HL-60 (cell line): ENCODE results near the gene CLDN14.

Experiments
- DNase-seq, 2 experiments: peaks; one replicate each; pipeline ENCODE4 v3.0.0-alpha.2; 2010 to 2020; ENCODE audit warnings: low read depth in 1 of 2, low spot score in 1 of 2
- H3K27ac ChIP-seq: fragments of 250-450 bp; sonication (Bioruptor Pico); replicated peaks from 2 replicates; pipeline ENCODE4 v1.5.1; 2020; ENCODE audit warnings: mild to moderate bottlenecking, moderate library complexity
- H3K27me3 ChIP-seq: fragments of 250-450 bp; sonication (Bioruptor Pico); 2 replicates; pipeline ENCODE4 v1.5.1; 2021; ENCODE audit warnings: mild to moderate bottlenecking, moderate library complexity; ENCODE audit not compliant: insufficient read depth, poor library complexity, severe bottlenecking
- H3K4me3 ChIP-seq: replicated peaks from 2 replicates; pipeline ENCODE4 v1.5.1; 2011; ENCODE audit warnings: mild to moderate bottlenecking, control low read depth, low read length; ENCODE audit not compliant: insufficient read depth
- GABPA ChIP-seq: IDR thresholded peaks from 2 replicates; pipeline ENCODE4 v1.6.1; 2012; ENCODE audit warnings: low read depth
- POLR2AphosphoS5 ChIP-seq: IDR thresholded peaks from 2 replicates; pipeline ENCODE4 v1.6.1; 2012; ENCODE audit warnings: low read depth
- SPI1 ChIP-seq: IDR thresholded peaks from 2 replicates; pipeline ENCODE4 v1.6.1; 2012; ENCODE audit warnings: low read depth, mild to moderate bottlenecking, borderline replicate concordance
- TF ChIP-seq, protein P1 (sequence below): IDR thresholded peaks from one replicate; pipeline ENCODE4 v1.5.1; 2011; ENCODE audit warnings: low read length, control low read depth, inconsistent platforms; ENCODE audit not compliant: insufficient read depth
- TF ChIP-seq, protein P2 (sequence below): IDR thresholded peaks from 2 replicates; pipeline ENCODE4 v1.6.1; 2012; ENCODE audit warnings: low read depth; ENCODE audit not compliant: insufficient replicate concordance

The CLDN14 gene

DNA sequence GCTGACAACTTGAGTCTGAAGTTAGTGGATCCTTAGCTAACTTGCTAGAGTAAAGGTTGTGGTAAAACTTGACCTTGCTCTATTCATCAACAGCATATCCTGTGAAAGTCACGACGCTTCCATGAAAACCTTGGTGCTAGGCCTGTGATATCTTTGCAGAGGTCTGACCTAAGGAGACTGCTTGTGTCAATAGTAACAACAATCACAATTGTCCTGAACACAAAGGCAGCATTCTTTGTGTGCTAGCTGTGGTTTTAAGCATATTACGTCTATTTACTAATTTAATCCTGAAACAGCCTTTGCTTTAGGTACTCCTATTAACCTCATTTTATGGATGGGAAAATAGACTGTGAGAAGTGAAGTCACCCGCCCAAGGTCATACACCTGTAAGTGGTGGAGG lies 2.8 kb upstream of the CLDN14 start:
- TF ChIP-seq, protein P1, sequence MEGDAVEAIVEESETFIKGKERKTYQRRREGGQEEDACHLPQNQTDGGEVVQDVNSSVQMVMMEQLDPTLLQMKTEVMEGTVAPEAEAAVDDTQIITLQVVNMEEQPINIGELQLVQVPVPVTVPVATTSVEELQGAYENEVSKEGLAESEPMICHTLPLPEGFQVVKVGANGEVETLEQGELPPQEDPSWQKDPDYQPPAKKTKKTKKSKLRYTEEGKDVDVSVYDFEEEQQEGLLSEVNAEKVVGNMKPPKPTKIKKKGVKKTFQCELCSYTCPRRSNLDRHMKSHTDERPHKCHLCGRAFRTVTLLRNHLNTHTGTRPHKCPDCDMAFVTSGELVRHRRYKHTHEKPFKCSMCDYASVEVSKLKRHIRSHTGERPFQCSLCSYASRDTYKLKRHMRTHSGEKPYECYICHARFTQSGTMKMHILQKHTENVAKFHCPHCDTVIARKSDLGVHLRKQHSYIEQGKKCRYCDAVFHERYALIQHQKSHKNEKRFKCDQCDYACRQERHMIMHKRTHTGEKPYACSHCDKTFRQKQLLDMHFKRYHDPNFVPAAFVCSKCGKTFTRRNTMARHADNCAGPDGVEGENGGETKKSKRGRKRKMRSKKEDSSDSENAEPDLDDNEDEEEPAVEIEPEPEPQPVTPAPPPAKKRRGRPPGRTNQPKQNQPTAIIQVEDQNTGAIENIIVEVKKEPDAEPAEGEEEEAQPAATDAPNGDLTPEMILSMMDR, result no peak
- TF ChIP-seq GABPA (no peak), POLR2AphosphoS5 (no peak), SPI1 (no peak)
- TF ChIP-seq, protein P2, sequence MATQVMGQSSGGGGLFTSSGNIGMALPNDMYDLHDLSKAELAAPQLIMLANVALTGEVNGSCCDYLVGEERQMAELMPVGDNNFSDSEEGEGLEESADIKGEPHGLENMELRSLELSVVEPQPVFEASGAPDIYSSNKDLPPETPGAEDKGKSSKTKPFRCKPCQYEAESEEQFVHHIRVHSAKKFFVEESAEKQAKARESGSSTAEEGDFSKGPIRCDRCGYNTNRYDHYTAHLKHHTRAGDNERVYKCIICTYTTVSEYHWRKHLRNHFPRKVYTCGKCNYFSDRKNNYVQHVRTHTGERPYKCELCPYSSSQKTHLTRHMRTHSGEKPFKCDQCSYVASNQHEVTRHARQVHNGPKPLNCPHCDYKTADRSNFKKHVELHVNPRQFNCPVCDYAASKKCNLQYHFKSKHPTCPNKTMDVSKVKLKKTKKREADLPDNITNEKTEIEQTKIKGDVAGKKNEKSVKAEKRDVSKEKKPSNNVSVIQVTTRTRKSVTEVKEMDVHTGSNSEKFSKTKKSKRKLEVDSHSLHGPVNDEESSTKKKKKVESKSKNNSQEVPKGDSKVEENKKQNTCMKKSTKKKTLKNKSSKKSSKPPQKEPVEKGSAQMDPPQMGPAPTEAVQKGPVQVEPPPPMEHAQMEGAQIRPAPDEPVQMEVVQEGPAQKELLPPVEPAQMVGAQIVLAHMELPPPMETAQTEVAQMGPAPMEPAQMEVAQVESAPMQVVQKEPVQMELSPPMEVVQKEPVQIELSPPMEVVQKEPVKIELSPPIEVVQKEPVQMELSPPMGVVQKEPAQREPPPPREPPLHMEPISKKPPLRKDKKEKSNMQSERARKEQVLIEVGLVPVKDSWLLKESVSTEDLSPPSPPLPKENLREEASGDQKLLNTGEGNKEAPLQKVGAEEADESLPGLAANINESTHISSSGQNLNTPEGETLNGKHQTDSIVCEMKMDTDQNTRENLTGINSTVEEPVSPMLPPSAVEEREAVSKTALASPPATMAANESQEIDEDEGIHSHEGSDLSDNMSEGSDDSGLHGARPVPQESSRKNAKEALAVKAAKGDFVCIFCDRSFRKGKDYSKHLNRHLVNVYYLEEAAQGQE, result no peak
- Histone ChIP-seq H3K27ac (no peak overlapping the region), H3K4me3 (no peak overlapping the region), H3K27me3 (no peaks in the 10 kb centered on the region)
- no peak for DNase-seq

DNA sequence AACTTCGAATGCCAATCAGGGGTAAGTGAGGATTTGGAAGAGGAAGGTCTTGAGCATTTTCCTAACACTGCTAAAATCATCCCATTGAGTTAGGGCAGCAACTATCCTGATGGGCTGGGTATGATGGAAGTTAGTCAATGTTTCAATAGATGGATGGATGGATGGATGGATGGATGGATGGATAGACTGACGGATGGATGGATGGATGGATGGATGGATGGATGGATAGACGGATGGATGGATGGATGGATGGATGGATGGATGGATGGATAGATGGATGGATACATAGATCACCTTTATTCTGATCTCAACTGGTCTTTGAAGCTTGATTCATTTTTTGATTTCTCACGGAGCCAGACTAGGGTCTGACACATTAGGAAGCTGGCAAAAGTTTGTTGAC lies 2.3 kb upstream of the CLDN14 start:
- Histone ChIP-seq H3K27me3 (no peaks in the 10 kb centered on the region), H3K27ac (no peak overlapping the region), H3K4me3 (no peak overlapping the region)
- DNase-seq, result no peak
- TF ChIP-seq GABPA (no peak), SPI1 (no peak), POLR2AphosphoS5 (no peak)
- TF ChIP-seq, protein P1, result no peak
- TF ChIP-seq, protein P2, result no peak

DNA sequence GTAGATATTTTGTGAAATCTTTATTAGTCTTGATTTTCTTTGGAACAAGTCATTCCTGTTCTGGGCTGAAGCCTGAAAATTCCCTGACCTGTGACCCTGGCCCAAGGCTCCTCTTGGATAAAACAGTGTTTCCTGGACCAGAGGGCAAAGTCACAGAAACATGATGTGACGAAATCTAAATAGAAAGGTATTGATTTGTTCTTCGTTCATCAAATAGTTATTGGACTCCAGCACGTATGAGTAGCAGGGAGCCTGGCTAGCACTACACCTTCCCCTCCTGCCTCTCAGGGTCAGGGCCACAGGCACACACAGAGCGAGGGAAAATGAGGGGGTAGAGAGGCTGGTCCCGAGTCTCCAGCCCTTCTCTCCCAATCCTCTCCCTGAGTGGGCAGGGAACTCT lies 1.7 kb upstream of the CLDN14 start:
- Histone ChIP-seq H3K4me3 (no peak overlapping the region), H3K27me3 (no peaks in the 10 kb centered on the region), H3K27ac (no peak overlapping the region)
- DNase-seq, result no peak
- TF ChIP-seq SPI1 (no peak), GABPA (no peak)
- TF ChIP-seq, protein P2, result no peak

DNA sequence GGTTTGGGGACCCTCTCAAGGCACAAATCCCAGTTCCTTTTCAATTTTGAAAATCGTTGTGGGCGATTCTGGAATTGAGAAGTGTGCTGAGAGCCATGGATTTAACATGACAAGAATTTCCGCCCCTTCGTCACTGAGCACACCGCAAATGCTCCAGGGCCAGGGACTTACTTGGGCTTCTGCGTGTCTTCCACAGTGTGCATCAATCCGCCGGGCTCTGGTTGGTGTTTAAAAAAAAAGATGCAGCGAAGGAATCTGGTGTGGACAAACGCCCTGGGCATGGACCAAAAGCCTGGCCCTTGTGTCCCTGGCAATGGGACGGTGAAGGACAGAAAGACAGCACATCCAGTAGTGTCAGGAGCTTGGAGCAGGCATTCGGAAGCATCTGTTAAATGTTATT lies 696 bp upstream of the CLDN14 start:
- TF ChIP-seq, protein P2, result no peak

More for the DNA sequence above, 696 bp upstream of the CLDN14 start:
- no peak overlapping the region for H3K4me3 ChIP-seq
- H3K27ac ChIP-seq, result no peak overlapping the region
- DNase-seq, result no peak
- no peaks in the 10 kb centered on the region for H3K27me3 ChIP-seq
